A549 treated with RU486 at 1 μM for 4 hours (cell line): Measurements from ENCODE around the gene PQBP1. TPM values are rescaled to one million over a fixed set of nuclear protein-coding genes. Genes with fewer than 3 reads are reported as not detected.

ENCODE experiments used
- total RNA-seq: library from RNA; stranded (reverse); fragments of 200-300 nt; extraction: Qiagen RNA extraction; gene quantifications from 5 replicates; pipeline ENCODE4 v1.2.3, GENCODE V29; 2022; ENCODE audit warnings: low read depth

Gene PQBP1, protein sequence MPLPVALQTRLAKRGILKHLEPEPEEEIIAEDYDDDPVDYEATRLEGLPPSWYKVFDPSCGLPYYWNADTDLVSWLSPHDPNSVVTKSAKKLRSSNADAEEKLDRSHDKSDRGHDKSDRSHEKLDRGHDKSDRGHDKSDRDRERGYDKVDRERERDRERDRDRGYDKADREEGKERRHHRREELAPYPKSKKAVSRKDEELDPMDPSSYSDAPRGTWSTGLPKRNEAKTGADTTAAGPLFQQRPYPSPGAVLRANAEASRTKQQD
- total RNA-seq, result 96.2 to 122 TPM (median 99.9 TPM) in 5 replicates

DNA sequence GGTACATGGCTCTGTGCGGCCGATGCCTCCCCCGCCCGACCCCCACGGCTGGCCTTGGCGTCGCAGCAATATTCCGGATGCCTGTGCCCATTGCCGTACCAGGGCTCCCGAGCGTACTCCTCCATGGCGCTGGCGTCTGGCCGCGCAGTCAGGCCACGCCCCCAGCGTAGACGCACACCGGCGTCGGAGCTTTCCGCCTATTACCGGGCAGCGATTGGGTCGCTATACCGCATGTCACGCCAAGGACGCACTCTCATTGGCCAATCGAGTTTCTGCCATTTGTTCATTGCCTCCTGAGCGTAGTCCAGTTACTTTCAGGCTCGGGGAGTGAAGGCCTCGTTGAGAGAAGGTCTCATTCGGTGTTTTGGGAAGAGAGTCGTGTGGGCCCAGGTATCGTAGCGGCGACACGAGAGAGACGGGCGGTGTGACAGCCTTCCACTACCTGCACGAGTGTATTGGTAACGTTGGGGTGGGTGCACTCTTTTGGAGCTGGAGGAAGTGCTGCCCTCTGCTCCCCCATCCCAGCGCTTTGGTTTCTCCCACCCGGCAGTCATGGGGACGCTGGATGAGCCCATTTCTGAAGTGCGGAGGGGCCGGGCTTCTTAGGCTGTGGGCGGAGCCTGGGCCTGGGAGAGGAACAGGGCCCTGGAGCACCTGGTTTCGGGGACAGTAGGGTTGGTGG, at the start of gene PQBP1, which contains the start of gene TIMM17B:
PQBP1 (plus strand) TSS at position 306 of the 682 bp plus-strand sequence. CDS start 580 bp downstream, outside the sequence.
TIMM17B (minus strand) TSS at position 144 of the 682 bp plus-strand sequence; CDS start at position 125, 19 bp downstream.

DNA sequence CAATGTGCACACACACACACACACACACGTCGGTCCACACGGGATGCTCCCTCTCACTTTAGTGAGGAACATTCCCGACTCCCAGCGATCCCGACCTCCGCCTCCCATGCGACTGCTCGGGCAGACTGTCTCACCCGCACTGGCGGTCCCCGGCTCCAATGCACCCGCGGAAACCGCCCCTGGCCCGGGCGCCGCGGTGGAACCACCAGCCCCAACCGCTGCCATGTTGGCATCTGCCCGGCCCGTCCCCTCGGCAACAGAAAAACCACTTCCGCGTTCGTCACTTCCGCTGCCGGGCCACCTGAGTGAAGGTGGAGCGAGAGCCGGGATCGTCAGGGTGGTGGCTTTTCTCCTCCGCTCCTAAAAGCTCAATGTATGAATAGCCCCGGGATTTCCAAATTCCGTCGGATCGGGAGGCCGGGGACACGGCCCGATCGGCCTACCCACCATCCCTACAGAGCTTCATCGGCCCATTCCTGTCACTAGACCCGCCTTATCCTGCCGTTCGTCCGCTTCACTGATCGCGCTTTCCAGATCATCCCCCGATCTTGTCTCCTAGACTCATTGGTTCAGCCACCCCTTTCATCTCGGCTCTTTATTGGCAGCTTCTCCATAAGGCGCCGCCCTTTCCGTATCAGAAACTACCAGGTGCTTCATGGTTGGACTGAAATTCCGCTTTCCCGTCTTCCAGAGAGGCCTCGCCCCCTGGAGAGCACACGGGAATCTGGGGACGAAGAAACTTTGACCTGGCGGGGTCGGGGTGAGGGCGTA, 13.9 kb downstream of the PQBP1 start, which contains the start of gene SLC35A2:
SLC35A2 (minus strand) TSS at position 235 of the 771 bp plus-strand sequence; CDS start at position 225, 10 bp downstream.

DNA sequence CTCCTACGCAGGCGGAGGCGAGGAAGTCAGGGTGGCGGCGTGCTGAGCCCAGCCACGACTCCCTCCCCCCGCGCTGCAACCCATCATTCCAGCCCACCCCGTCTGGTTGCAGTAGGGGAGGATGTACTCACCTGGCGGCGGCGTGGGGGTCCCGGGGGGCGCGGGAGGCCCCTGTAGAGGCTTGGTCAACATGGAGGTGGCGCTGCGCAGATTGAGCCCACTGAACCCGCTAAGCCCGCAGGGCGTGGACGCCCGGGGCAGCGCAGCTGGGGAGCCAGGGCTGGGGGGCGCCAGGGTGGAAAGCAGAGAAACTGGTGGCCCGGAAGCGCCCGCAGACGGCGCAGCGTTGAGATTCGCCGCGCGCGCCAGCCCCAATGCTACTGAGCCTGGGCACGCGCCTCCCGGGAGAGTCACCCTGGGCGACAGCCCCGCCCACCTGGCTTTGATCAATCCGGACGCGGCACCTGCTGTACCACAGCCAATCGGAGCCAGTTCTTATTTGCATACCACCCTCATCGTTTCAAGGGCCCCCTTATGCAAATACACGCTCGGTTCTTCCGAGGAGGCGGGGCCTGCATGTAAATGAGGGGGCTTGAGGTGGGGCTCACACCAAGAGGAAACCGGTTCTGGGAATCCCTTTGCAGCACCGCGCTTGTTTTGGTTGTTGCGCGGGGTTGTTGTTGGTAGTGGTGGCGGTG, 21.1 kb downstream of the PQBP1 start, which contains the start of gene PIM2:
PIM2 (minus strand) TSS at position 382 of the 698 bp plus-strand sequence; CDS start at position 192, 190 bp downstream.

Other genes starting within 250 kb of the PQBP1 start
- gene WAS, start 214.1 kb upstream of the PQBP1 start, total RNA-seq, result 0.20 to 0.54 TPM (median 0.32 TPM) in 4 of 5 replicates, not detected in the other
- gene SUV39H1, start 201.2 kb upstream of the PQBP1 start, total RNA-seq, result 16.8 to 22.3 TPM (median 22.0 TPM) in 5 replicates
- not detected in 5 replicates for gene GLOD5, start 136.2 kb upstream of the PQBP1 start, total RNA-seq
- gene GATA1, start 111.3 kb upstream of the PQBP1 start, total RNA-seq, result not detected in 5 replicates
- 26.4 to 30.9 TPM (median 28.9 TPM) in 5 replicates for gene HDAC6, start 95.9 kb upstream of the PQBP1 start, total RNA-seq
- 0.13 TPM in 1 of 5 replicates, not detected in the others for gene ERAS, start 71.4 kb upstream of the PQBP1 start, total RNA-seq
- gene PCSK1N, start 62.3 kb upstream of the PQBP1 start, total RNA-seq, result 21.2 to 60.8 TPM (median 51.8 TPM) in 5 replicates
- gene TIMM17B, start 162 bp upstream of the PQBP1 start, total RNA-seq, result 80.1 to 103 TPM (median 101 TPM) in 5 replicates
- gene SLC35A2, start 13.7 kb downstream of the PQBP1 start, total RNA-seq, result 49.4 to 68.7 TPM (median 67.1 TPM) in 5 replicates
- 9.6 to 11.7 TPM (median 10.7 TPM) in 5 replicates for gene PIM2, start 21.1 kb downstream of the PQBP1 start, total RNA-seq
- gene OTUD5, start 59.7 kb downstream of the PQBP1 start, total RNA-seq, result 58.3 to 67.8 TPM (median 63.7 TPM) in 5 replicates
- 0.77 to 1.4 TPM (median 1.2 TPM) in 5 replicates for gene KCND1, start 73.9 kb downstream of the PQBP1 start, total RNA-seq
- gene GRIPAP1, start 104.3 kb downstream of the PQBP1 start, total RNA-seq, result 18.1 to 22.8 TPM (median 21.3 TPM) in 5 replicates
- 47.1 to 58.0 TPM (median 56.5 TPM) in 5 replicates for gene TFE3, start 145.4 kb downstream of the PQBP1 start, total RNA-seq
- 2.8 to 4.2 TPM (median 3.6 TPM) in 5 replicates for gene CCDC120, start 161.1 kb downstream of the PQBP1 start, total RNA-seq
- gene PRAF2, start 176.1 kb downstream of the PQBP1 start, total RNA-seq, result 36.7 to 46.1 TPM (median 43.4 TPM) in 5 replicates
- gene WDR45, start 182.0 kb downstream of the PQBP1 start, total RNA-seq, result 50.4 to 59.4 TPM (median 54.7 TPM) in 5 replicates
- gene GPKOW, start 225.8 kb downstream of the PQBP1 start, total RNA-seq, result 20.1 to 25.5 TPM (median 23.8 TPM) in 5 replicates